ENCODE measurements around the gene EFCAB11. TPM values are rescaled to one million over a fixed set of nuclear protein-coding genes. Genes with fewer than 3 reads are reported as not detected.

Gene EFCAB11
- total RNA-seq, 1 experiment from 2014 or later: 18.1 TPM

DNA sequence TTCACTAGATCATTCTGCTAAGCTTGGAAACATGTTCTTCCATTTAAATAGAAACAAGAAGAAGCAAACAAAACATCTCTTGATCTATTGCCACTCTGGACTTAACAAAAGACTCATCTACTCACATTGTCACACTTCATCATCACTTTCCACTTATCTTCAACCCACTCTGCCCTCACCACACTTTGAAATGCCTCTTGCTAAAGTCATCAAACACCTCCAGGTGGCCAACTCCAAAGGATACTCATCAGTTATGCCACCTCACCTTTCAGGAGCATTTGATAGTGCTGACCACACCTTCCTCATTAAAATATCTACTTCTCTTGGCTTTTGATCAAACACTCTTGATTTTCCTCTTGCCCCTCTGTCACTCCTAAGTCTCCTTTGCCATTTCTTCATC lies 7.2 kb downstream of the EFCAB11 start:
- ATAC-seq: no peak
- H3K9ac ChIP-seq (ENCODE audit: low read length): no peak overlapping the region
- no peak for DNase-seq (ENCODE audit: low read depth, low spot score)
- BruUV-seq (replicated peaks): no TSS peak
- no peaks in the 10 kb centered on the region for H3K9me3 ChIP-seq (ENCODE audit: control insufficient read depth in 1 of 2, insufficient read depth in 1 of 2, low read depth in 1 of 2, low read length in 2 of 2)
- ChIA-PET CTCF (no interaction called here), POLR2A (no interaction called here), RAD21 (ENCODE audit: low non-redundant PET in 1 of 2, low total read pairs in 2 of 2, uncharacterized antibody in 2 of 2, unreplicated experiment in 2 of 2) (no interaction called here)
- no peaks in the 10 kb centered on the region for H4K20me1 ChIP-seq (ENCODE audit: insufficient read depth)
- H3K27ac ChIP-seq (ENCODE audit: low read depth, low read length): no peak overlapping the region
- TF ChIP-seq, protein P1, sequence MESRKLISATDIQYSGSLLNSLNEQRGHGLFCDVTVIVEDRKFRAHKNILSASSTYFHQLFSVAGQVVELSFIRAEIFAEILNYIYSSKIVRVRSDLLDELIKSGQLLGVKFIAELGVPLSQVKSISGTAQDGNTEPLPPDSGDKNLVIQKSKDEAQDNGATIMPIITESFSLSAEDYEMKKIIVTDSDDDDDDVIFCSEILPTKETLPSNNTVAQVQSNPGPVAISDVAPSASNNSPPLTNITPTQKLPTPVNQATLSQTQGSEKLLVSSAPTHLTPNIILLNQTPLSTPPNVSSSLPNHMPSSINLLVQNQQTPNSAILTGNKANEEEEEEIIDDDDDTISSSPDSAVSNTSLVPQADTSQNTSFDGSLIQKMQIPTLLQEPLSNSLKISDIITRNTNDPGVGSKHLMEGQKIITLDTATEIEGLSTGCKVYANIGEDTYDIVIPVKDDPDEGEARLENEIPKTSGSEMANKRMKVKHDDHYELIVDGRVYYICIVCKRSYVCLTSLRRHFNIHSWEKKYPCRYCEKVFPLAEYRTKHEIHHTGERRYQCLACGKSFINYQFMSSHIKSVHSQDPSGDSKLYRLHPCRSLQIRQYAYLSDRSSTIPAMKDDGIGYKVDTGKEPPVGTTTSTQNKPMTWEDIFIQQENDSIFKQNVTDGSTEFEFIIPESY (IDR thresholded peaks at IDR 0.05; ENCODE audit: extremely low read depth, insufficient replicate concordance, low read length): no peak
- TF ChIP-seq, protein P2, sequence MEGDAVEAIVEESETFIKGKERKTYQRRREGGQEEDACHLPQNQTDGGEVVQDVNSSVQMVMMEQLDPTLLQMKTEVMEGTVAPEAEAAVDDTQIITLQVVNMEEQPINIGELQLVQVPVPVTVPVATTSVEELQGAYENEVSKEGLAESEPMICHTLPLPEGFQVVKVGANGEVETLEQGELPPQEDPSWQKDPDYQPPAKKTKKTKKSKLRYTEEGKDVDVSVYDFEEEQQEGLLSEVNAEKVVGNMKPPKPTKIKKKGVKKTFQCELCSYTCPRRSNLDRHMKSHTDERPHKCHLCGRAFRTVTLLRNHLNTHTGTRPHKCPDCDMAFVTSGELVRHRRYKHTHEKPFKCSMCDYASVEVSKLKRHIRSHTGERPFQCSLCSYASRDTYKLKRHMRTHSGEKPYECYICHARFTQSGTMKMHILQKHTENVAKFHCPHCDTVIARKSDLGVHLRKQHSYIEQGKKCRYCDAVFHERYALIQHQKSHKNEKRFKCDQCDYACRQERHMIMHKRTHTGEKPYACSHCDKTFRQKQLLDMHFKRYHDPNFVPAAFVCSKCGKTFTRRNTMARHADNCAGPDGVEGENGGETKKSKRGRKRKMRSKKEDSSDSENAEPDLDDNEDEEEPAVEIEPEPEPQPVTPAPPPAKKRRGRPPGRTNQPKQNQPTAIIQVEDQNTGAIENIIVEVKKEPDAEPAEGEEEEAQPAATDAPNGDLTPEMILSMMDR (IDR thresholded peaks at IDR 0.05 in 2 of 3, conservative IDR thresholded peaks at IDR 0.05 in 1 of 3; ENCODE audit: borderline replicate concordance in 1 of 3, insufficient read depth in 1 of 3, low read depth in 2 of 3, low read length in 2 of 3): no peak
- TF ChIP-seq ELF1 (IDR thresholded peaks at IDR 0.05; ENCODE audit: borderline replicate concordance, low read depth): no peak
- TF ChIP-seq EZH2phosphoT487 (IDR thresholded peaks at IDR 0.05; ENCODE audit: borderline replicate concordance): no peak
- no peak for TF ChIP-seq JUND (IDR thresholded peaks at IDR 0.05)
- no peak for TF ChIP-seq CBX3 (IDR thresholded peaks at IDR 0.05; ENCODE audit: low read depth)
- TF ChIP-seq, protein P3, sequence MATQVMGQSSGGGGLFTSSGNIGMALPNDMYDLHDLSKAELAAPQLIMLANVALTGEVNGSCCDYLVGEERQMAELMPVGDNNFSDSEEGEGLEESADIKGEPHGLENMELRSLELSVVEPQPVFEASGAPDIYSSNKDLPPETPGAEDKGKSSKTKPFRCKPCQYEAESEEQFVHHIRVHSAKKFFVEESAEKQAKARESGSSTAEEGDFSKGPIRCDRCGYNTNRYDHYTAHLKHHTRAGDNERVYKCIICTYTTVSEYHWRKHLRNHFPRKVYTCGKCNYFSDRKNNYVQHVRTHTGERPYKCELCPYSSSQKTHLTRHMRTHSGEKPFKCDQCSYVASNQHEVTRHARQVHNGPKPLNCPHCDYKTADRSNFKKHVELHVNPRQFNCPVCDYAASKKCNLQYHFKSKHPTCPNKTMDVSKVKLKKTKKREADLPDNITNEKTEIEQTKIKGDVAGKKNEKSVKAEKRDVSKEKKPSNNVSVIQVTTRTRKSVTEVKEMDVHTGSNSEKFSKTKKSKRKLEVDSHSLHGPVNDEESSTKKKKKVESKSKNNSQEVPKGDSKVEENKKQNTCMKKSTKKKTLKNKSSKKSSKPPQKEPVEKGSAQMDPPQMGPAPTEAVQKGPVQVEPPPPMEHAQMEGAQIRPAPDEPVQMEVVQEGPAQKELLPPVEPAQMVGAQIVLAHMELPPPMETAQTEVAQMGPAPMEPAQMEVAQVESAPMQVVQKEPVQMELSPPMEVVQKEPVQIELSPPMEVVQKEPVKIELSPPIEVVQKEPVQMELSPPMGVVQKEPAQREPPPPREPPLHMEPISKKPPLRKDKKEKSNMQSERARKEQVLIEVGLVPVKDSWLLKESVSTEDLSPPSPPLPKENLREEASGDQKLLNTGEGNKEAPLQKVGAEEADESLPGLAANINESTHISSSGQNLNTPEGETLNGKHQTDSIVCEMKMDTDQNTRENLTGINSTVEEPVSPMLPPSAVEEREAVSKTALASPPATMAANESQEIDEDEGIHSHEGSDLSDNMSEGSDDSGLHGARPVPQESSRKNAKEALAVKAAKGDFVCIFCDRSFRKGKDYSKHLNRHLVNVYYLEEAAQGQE (IDR thresholded peaks at IDR 0.05; ENCODE audit: low read depth): no peak
- TF ChIP-seq POLR2A (IDR thresholded peaks at IDR 0.05; ENCODE audit: borderline replicate concordance, extremely low read depth, insufficient read depth, insufficient read length): no peak
- TF ChIP-seq CEBPB (IDR thresholded peaks at IDR 0.05; ENCODE audit: low read depth): no peak
- TF ChIP-seq, protein P4, sequence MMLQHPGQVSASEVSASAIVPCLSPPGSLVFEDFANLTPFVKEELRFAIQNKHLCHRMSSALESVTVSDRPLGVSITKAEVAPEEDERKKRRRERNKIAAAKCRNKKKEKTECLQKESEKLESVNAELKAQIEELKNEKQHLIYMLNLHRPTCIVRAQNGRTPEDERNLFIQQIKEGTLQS (IDR thresholded peaks at IDR 0.05): no peak
- no peak for TF ChIP-seq ZFX (IDR thresholded peaks at IDR 0.05)
- no peak for TF ChIP-seq ZNF274 (IDR thresholded peaks at IDR 0.05; ENCODE audit: low read depth, low read length)
- no peak for TF ChIP-seq YY1 (IDR thresholded peaks at IDR 0.05; ENCODE audit: extremely low read depth, insufficient replicate concordance, low read depth, low read length)
- TF ChIP-seq, protein P5, sequence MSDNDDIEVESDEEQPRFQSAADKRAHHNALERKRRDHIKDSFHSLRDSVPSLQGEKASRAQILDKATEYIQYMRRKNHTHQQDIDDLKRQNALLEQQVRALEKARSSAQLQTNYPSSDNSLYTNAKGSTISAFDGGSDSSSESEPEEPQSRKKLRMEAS (IDR thresholded peaks at IDR 0.05): no peak
- no peak for TF ChIP-seq TCF7L2 (IDR thresholded peaks at IDR 0.05; ENCODE audit: borderline replicate concordance, extremely low read depth, insufficient read depth, insufficient read length)
- no peak for TF ChIP-seq POLR2AphosphoS5 (IDR thresholded peaks at IDR 0.05; ENCODE audit: low read depth, low read length)
- no peak for TF ChIP-seq SP1 (IDR thresholded peaks at IDR 0.05; ENCODE audit: low read depth)
- no peak for TF ChIP-seq SIN3A (IDR thresholded peaks at IDR 0.05; ENCODE audit: low read depth)
- TF ChIP-seq EZH2 (IDR thresholded peaks at IDR 0.05): no peak
- H2AFZ ChIP-seq (ENCODE audit: low read depth, low read length, poor library complexity, severe bottlenecking): no peak overlapping the region
- H3K36me3 ChIP-seq (ENCODE audit: control insufficient read depth in 1 of 2, insufficient read depth in 2 of 2, low read length in 2 of 2): 0 out of 4 replicates have a peak, but pooled peaks cover 2 to 4% of the 10 kb centered on the region in 2 experiments
- H3K4me3 ChIP-seq (replicated peaks in 1 of 2; ENCODE audit: low read depth in 1 of 2, low read length in 2 of 2): no peak overlapping the region
- no peaks in the 10 kb centered on the region for H3K4me1 ChIP-seq (ENCODE audit: control insufficient read depth in 1 of 2, insufficient read depth in 2 of 2, low read length in 2 of 2)
- H3K27me3 ChIP-seq (ENCODE audit: insufficient read depth, low read length): no peaks in the 10 kb centered on the region
- H3K79me2 ChIP-seq (ENCODE audit: insufficient read depth, low read length): no peaks in the 10 kb centered on the region
- intact Hi-C loops (cut with micrococcal nuclease): no loop called here
- no peak overlapping the region for H3K4me2 ChIP-seq (ENCODE audit: low read length)
- no peaks in the 10 kb centered on the region for H3K9me2 ChIP-seq (ENCODE audit: insufficient read depth)
